22Rv1 (cell line): ENCODE measurements around the gene C19orf81.
"Not testable (repeated sequence)": the region's sequence is repeated elsewhere in the genome, so short reads cannot be mapped to it uniquely, and the experiment has no call there.

ENCODE experiments used
- H3K27ac ChIP-seq: fragments of 450-650 bp; 2 replicates; pipeline ENCODE4 v1.5.1; 2017
- CTCF ChIP-seq: fragments of 450-650 bp; IDR thresholded peaks from 2 replicates; pipeline ENCODE4 v1.5.1; 2017; ENCODE audit warnings: mild to moderate bottlenecking
- ZFX ChIP-seq: fragments of 450-650 bp; IDR thresholded peaks from 2 replicates; pipeline ENCODE4 v1.6.1; 2017; ENCODE audit warnings: antibody characterized with exemption, borderline replicate concordance

C19orf81 gene

GRCh38 chr19:50649433-50650391 lies at the start of gene C19orf81:
Gene C19orf81, plus strand, starts transcription at chr19:50649445. Its CDS starts 0 bp downstream, at chr19:50649445.
- no peak within 1 kb of the TSS for H3K27ac ChIP-seq
- TF ChIP-seq CTCF (no peak), ZFX (no peak)

GRCh38 chr19:50601407-50602088 lies 47.7 kb upstream of the C19orf81 start:
- TF ChIP-seq ZFX (no peak), CTCF (no peak)
- no peak overlapping the region for H3K27ac ChIP-seq

GRCh38 chr19:50602089-50602422 lies 47.2 kb upstream of the C19orf81 start:
- TF ChIP-seq ZFX = no peak
- no peak for TF ChIP-seq CTCF
- H3K27ac ChIP-seq = no peak overlapping the region

- TF ChIP-seq CTCF (no peak), ZFX (no peak)
Observed at GRCh38 chr19:50602496-50602895, 46.7 kb upstream of the C19orf81 start.

GRCh38 chr19:50602935-50603334 lies 46.3 kb upstream of the C19orf81 start:
- no peak for TF ChIP-seq CTCF
- TF ChIP-seq ZFX = no peak
- H3K27ac ChIP-seq = no peak overlapping the region

More at GRCh38 chr19:50602496-50602895, 46.7 kb upstream of the C19orf81 start:
- no peak overlapping the region for H3K27ac ChIP-seq

- TF ChIP-seq CTCF = peak; percentile 43
- H3K27ac ChIP-seq = not testable (repeated sequence)
Observed at GRCh38 chr19:50604264-50605073, 44.8 kb upstream of the C19orf81 start.
